Ovary (tissue), 9 donors: ENCODE data around the gene FTCD. TPM values are rescaled to one million over a fixed set of nuclear protein-coding genes. Genes with fewer than 3 reads are reported as not detected.

Experiments
- DNase-seq, 5 donors: peaks; one replicate each; pipeline ENCODE4 v3.0.0-alpha.2; 2019 to 2020
- H3K27ac ChIP-seq, 2 donors: fragments of 200-600 bp; one replicate each; pipeline versions ENCODE4 v1.5.1 to v1.8.0; 2019 to 2022
- H3K27me3 ChIP-seq: fragments of 200-600 bp; one replicate; pipeline ENCODE4 v1.8.0; 2022
- H3K36me3 ChIP-seq: fragments of 200-600 bp; sonication (generic); one replicate; pipeline ENCODE4 v1.5.1; 2019
- H3K4me1 ChIP-seq: one replicate; pipeline ENCODE4 v1.8.1; 2013; ENCODE audit warnings: mild to moderate bottlenecking, moderate library complexity; ENCODE audit not compliant: insufficient read depth
- H3K4me3 ChIP-seq: fragments of 200-600 bp; sonication (generic); one replicate; pipeline ENCODE4 v1.5.1; 2017
- H3K9me3 ChIP-seq, 2 donors: fragments of 200-600 bp in 1 of 2; sonication (generic) in 1 of 2; one replicate each; pipeline versions ENCODE4 v1.5.1 to v1.8.1; 2013 to 2019; ENCODE audit warnings: mild to moderate bottlenecking in 1 of 2, moderate library complexity in 1 of 2
- EP300 ChIP-seq: sonication (generic); formaldehyde crosslinking; IDR thresholded peaks from one replicate; pipeline ENCODE4 v1.6.1; 2017; ENCODE audit warnings: antibody characterized with exemption
- POLR2A ChIP-seq: fragments of 450-650 bp; IDR thresholded peaks from one replicate; pipeline ENCODE4 v1.6.1; 2017; ENCODE audit warnings: antibody characterized with exemption, mild to moderate bottlenecking, moderate library complexity
- WGBS, 3 donors: extraction: QIAGEN DNeasy Blood & Tissue Kit in 1 of 3; methylation state at CpG; one replicate each; pipeline versions ENCODE4 v1.1.5 to v1.1.7; 2013 to 2017; 5-methylcytosine and 5-hydroxymethylcytosine counted together
- intact Hi-C, 4 donors: fragments of 100-400 bp; cut with DNase I; formaldehyde crosslinking; loops; one replicate each; pipeline versions ENCODE4 v1.11.0 to v1.15.1; 2022 to 2023
- polyA plus RNA-seq, 2 donors: library from polyadenylated mRNA; stranded (reverse); fragments of 200-250 nt in 1 of 2; fragments of 350-450 nt in 1 of 2; fragmentation: Illumina TruSeq in 1 of 2; extraction: RNeasy Lipid Tissue Mini Kit (QIAGEN cat#74804) in 1 of 2; gene quantifications; one replicate each; pipeline ENCODE4 v1.2.3, GENCODE V29; 2013 to 2014
- total RNA-seq, 7 donors: library from RNA; depleted of rRNA in 2 of 7; stranded (reverse); fragments of >200 nt in 2 of 7; fragmentation: NEBNext Ultra II Directional in 3 of 7; extraction: Animal tissue kit (Norgen Biotek cat#: 25700) in 3 of 7; gene quantifications; one replicate each; pipeline versions ENCODE4 v1.1.0 to v1.2.4, GENCODE V29; 2016 to 2023
- TF ChIP-seq, protein P1 (sequence below), 3 donors: fragments of 450-650 bp in 2 of 3; fragments of 200-600 bp in 1 of 3; IDR thresholded peaks; one replicate each; pipeline versions ENCODE4 v1.5.1 to v1.8.0; 2016 to 2022; ENCODE audit warnings: antibody characterized with exemption in 3 of 3, mild to moderate bottlenecking in 1 of 3
- donor health status: DM: no; HTN: no; CAD: no; lungs with moderate emphysema.
- donor health status: DM: no; HTN: no; CAD: no.
- donor health status: Bipolar disorder and iron deficiency.
- donor health status: DM: yes; HTN: yes; CAD: no.
- donor health status: DM: no; HTN: no; CAD: no.
- donor health status: DM: yes; HTN: yes; CAD: no.

The FTCD gene
- total and polyA plus RNA-seq, 9 donors: 0.83 to 7.5 (median 3.7) TPM; not detected in 1

DNA sequence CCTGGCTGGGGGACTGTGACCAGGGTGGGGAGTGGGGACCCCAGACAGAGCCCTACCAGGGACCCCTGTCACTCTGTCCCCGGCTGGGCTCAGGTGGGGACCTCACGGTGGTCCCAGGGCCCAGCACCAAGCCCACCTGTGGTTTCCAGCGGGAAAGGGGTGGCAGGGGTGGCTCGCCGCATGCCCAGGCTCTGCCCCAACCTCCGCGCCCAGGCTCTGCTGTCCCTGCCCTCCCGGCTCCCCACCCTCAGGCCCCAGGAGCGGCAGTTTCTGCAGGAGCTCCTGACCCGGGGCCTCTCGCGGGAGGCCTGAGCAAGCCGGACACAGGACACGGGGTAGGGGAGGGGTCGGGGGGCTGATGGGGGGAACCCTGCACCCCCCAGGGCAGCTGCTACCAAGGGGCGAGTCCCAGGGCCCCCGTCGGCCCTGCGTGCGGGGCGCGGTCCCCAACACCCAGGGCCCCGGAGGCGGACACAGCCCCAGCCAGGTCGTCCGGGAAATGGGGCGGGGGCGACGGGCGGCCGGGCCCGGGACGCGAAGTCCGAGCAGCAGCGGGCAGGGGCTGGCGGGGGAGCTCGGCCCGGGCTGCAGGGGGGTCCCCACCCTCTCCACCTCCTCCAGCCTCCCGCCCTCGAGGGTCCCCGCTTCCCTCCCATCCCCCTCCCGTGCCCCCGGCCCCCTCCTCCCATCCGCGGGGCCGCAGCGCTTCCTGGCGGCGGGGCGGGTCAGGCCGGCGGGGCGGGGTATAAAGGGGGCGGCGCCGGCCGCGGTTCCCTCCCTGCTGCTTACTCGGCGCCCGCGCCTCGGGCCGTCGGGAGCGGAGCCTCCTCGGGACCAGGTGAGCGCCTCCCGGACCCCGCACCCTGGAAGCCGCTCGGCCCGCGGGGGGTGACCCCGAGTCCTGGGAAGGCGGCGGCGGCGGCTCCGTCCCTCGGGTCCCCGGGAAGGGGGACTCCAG, 57.8 kb downstream of the FTCD start, which contains the start of gene COL6A2:
Gene COL6A2 (plus strand): TSS at position 777 of the 958 bp plus-strand sequence.
- DNase-seq: peak; percentile 79 to 89 (median 85)
- peaks cover 7% of the 10 kb centered on the region for H3K4me1 ChIP-seq
- intact Hi-C loops: loop anchor here (2.0 to 10.0 kb wide), 5 partner anchors 39 to 125 kb away; no protein-coding TSS in a partner anchor
- no peaks in the 10 kb centered on the region for H3K9me3 ChIP-seq
- peak within 1 kb of the TSS; percentile 76 for H3K4me3 ChIP-seq
- no peaks in the 10 kb centered on the region for H3K36me3 ChIP-seq
- WGBS, 3 donors: 3 to 18% (median 7%) methylated on average over 22 to 83 of the region's 83 CpGs
- TF ChIP-seq EP300 (no peak), POLR2A (peak; percentile 85)
- TF ChIP-seq, protein P1, sequence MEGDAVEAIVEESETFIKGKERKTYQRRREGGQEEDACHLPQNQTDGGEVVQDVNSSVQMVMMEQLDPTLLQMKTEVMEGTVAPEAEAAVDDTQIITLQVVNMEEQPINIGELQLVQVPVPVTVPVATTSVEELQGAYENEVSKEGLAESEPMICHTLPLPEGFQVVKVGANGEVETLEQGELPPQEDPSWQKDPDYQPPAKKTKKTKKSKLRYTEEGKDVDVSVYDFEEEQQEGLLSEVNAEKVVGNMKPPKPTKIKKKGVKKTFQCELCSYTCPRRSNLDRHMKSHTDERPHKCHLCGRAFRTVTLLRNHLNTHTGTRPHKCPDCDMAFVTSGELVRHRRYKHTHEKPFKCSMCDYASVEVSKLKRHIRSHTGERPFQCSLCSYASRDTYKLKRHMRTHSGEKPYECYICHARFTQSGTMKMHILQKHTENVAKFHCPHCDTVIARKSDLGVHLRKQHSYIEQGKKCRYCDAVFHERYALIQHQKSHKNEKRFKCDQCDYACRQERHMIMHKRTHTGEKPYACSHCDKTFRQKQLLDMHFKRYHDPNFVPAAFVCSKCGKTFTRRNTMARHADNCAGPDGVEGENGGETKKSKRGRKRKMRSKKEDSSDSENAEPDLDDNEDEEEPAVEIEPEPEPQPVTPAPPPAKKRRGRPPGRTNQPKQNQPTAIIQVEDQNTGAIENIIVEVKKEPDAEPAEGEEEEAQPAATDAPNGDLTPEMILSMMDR (IDR thresholded peaks at IDR 0.05): peak; percentile 16 to 53 (median 28)
- peak within 1 kb of the TSS; percentile 75 to 94 for H3K27ac ChIP-seq
- H3K27me3 ChIP-seq: no peaks in the 10 kb centered on the region

DNA sequence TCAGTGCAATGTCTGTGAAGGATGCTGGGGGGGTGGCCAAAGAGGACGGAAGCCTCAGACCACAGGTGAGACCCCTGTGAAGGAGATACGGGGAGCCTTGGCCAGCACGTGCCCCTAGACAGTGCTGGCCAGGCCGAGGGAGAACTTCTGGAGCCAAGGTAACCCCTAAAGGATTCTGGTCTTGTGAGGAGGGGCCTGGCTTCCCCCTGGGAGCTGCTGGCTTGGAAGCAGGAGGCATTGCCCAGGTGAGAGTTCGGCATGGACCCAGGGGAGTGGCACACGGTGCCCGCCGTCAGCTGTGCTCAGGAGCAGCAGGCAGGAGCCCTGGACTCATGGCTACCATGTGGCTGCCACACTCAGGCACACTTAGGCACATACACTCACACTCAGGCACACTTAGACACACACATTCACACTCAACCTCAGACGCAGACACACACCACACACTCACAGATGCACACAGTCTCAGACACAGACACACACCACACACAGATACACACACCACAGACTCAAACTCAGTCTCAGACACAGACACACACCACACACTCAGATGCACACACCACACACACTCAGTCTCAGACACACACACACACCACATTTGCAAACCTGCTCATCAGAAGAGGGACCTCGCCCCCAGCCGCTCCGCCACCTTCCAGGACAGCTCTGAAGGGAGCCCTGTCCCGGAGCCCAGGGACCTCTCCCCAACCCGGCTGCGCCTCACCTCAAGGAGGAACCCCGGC, 58.6 kb downstream of the FTCD start:
- H3K4me1 ChIP-seq: peaks cover 12% of the 10 kb centered on the region
- no peaks in the 10 kb centered on the region for H3K36me3 ChIP-seq
- H3K4me3 ChIP-seq: peak overlapping the region; percentile 76
- TF ChIP-seq EP300 (no peak), POLR2A (no peak)
- TF ChIP-seq, protein P1 (IDR thresholded peaks at IDR 0.05): no peak
- DNase-seq: peak; percentile 32 to 59 (median 46)
- peak overlapping the region; percentile 75 to 94 for H3K27ac ChIP-seq
- intact Hi-C loops: loop anchor here (5.0 to 10.0 kb wide), 3 partner anchors 39 to 124 kb away; no protein-coding TSS in a partner anchor
- no peaks in the 10 kb centered on the region for H3K27me3 ChIP-seq
- no peaks in the 10 kb centered on the region for H3K9me3 ChIP-seq
- 76 to 86% (median 80%) methylated on average over 16 of the region's 16 CpGs for WGBS, 3 donors

DNA sequence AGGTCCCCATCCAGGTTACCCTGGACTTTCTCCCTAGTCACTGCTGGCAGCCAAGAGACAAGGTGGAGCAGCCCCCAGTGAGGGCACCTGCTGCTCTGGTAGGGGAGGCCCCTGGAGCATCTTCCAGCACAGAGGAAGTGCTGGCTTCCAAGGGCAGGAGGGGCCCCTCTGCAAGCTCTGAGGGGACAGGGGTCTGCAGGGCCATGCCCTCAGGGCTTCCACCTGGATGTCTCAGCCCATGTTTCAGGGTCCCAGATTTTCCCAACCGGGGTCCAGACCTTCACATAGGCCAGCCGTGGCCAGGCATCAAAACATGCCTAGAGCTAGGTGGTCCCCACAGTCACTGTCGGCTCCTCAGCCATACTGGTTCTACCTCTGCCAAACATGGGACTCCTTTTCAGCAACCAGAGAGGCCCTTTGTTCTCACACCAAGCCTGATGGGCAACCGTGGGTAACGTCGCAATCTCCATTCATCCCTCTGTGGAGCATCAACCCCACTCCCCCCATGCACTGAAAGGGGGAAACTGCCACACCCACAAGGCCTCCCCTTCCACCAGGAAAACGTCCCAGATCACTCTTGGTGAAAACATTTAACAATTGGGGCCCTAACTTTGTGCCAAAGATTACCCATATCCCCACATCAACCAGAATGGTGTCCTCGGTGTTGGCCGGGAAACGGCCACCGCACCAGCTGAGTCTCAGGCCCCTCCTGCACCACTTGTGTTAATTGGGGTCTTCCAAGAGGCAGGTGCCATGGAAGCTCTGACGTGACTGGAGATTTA, 59.4 kb downstream of the FTCD start:
- Histone ChIP-seq H3K27ac (no peak overlapping the region), H3K4me3 (no peak overlapping the region), H3K27me3 (no peaks in the 10 kb centered on the region), H3K4me1 (peaks cover 15% of the 10 kb centered on the region), H3K36me3 (no peaks in the 10 kb centered on the region), H3K9me3 (no peaks in the 10 kb centered on the region)
- TF ChIP-seq, protein P1 (IDR thresholded peaks at IDR 0.05): no peak
- TF ChIP-seq EP300 (no peak), POLR2A (no peak)
- WGBS, 3 donors: 92 to 94% (median 93%) methylated on average over 12 of the region's 12 CpGs
- DNase-seq: peak; percentile 9 to 37 (median 23)
- intact Hi-C loops: loop anchor here (5.0 to 10.0 kb wide), 3 partner anchors 39 to 124 kb away; no protein-coding TSS in a partner anchor
